Upper lobe of left lung (tissue), 6 donors: ENCODE results near the gene STK11IP. TPM values are rescaled to one million over a fixed set of nuclear protein-coding genes. Genes with fewer than 3 reads are reported as not detected.

Experiments
- ATAC-seq, 2 donors: fragments of 200-7000 bp; cut with Tn5 transposase; one replicate each; pipeline ENCODE4 v1.9.1; 2022; ENCODE audit warnings: mild to moderate bottlenecking in 2 of 2, moderate library complexity in 2 of 2; ENCODE audit not compliant: low FRiP score in 2 of 2
- DNase-seq, 2 donors: peaks; one replicate each; pipeline ENCODE4 v3.0.0-alpha.2; 2019 to 2020
- H3K27ac ChIP-seq, 4 donors: fragments of 200-600 bp; sonication (generic); one replicate each; pipeline ENCODE4 v1.5.1; 2016 to 2019
- H3K27me3 ChIP-seq, 4 donors: fragments of 200-600 bp; sonication (generic); one replicate each; pipeline ENCODE4 v1.5.1; 2017 to 2019
- H3K36me3 ChIP-seq, 4 donors: fragments of 200-600 bp; sonication (generic); one replicate each; pipeline ENCODE4 v1.5.1; 2016 to 2019
- H3K4me1 ChIP-seq, 4 donors: fragments of 200-600 bp; sonication (generic); one replicate each; pipeline ENCODE4 v1.5.1; 2018 to 2019
- H3K4me3 ChIP-seq, 4 donors: fragments of 200-600 bp; sonication (generic); one replicate each; pipeline ENCODE4 v1.5.1; 2017 to 2019; ENCODE audit warnings: mild to moderate bottlenecking in 2 of 4, moderate library complexity in 1 of 4
- H3K9me3 ChIP-seq, 4 donors: fragments of 200-600 bp; sonication (generic); one replicate each; pipeline ENCODE4 v1.5.1; 2018 to 2019
- CTCF ChIP-seq, 6 experiments: fragments of 450-650 bp in 4 of 6; fragments of 200-600 bp in 2 of 6; sonication (generic) in 2 of 6; IDR thresholded peaks; one replicate each; pipeline ENCODE4 v1.5.1; 2016 to 2019; ENCODE audit warnings: antibody characterized with exemption in 6 of 6
- EP300 ChIP-seq, 4 donors: sonication (generic); formaldehyde crosslinking; IDR thresholded peaks; one replicate each; pipeline ENCODE4 v1.5.1; 2017; ENCODE audit warnings: antibody characterized with exemption in 4 of 4, control low read depth in 2 of 4
- POLR2A ChIP-seq, 4 donors: fragments of 450-650 bp; IDR thresholded peaks; one replicate each; pipeline ENCODE4 v1.5.1; 2016 to 2017; ENCODE audit warnings: antibody characterized with exemption in 4 of 4, mild to moderate bottlenecking in 2 of 4
- POLR2AphosphoS5 ChIP-seq, 2 donors: sonication (generic); formaldehyde crosslinking; IDR thresholded peaks; one replicate each; pipeline ENCODE4 v1.5.1; 2017; ENCODE audit warnings: antibody characterized with exemption in 2 of 2
- WGBS, 2 donors: methylation state at CpG; one replicate each; pipeline ENCODE4 v1.1.5; 2017 to 2018; 5-methylcytosine and 5-hydroxymethylcytosine counted together
- total RNA-seq, 6 donors: library from RNA; depleted of rRNA in 4 of 6; stranded (reverse); fragments of >200 nt in 4 of 6; gene quantifications; one replicate each; pipeline versions ENCODE4 v1.1.0 to v1.2.1, GENCODE V29; 2016 to 2021
- donor health status: DM: no; HTN: no; CAD: no; lungs with moderate emphysema.
- donor health status: DM: no; HTN: yes; CAD: no; lungs with severe emphysema.

STK11IP gene
- total RNA-seq, 6 donors from 2014 or later: 16.0 to 77.5 (median 35.6) TPM

GRCh38 chr2:219551441-219552381, 45.9 kb upstream of the STK11IP start:
- peak overlapping the region; percentile 46 to 78 (median 56) for H3K4me3 ChIP-seq
- no peaks in the 10 kb centered on the region for H3K36me3 ChIP-seq
- H3K9me3 ChIP-seq: no peaks in the 10 kb centered on the region
- peak; percentile 40 to 77 for DNase-seq
- H3K27ac ChIP-seq: peak overlapping the region in 1 of 4 donors; percentile 32
- TF ChIP-seq CTCF (IDR thresholded peaks at IDR 0.05): no peak
- TF ChIP-seq EP300 (IDR thresholded peaks at IDR 0.05): no peak
- no peak for TF ChIP-seq POLR2A (IDR thresholded peaks at IDR 0.05)
- TF ChIP-seq POLR2AphosphoS5 (IDR thresholded peaks at IDR 0.05): no peak
- WGBS, 2 donors: 10 to 12% methylated on average over 16 to 29 of the region's 54 CpGs
- peaks cover 0 to 15% (median 7%) of the 10 kb centered on the region in 4 donors for H3K27me3 ChIP-seq
- ATAC-seq: peak in 1 of 2 donors; percentile 0
- H3K4me1 ChIP-seq: peaks cover 18 to 23% (median 19%) of the 10 kb centered on the region in 4 donors

GRCh38 chr2:219552382-219553167, 45.1 kb upstream of the STK11IP start:
- WGBS, 2 donors: 8% methylated on average over 8 of the region's 99 CpGs; no CpG with 5 or more reads in 1 of the 2 donors
- peaks cover 18 to 23% (median 19%) of the 10 kb centered on the region in 4 donors for H3K4me1 ChIP-seq
- H3K4me3 ChIP-seq: peak overlapping the region; percentile 46 to 78 (median 56)
- H3K9me3 ChIP-seq: no peaks in the 10 kb centered on the region
- peaks cover 0 to 15% (median 7%) of the 10 kb centered on the region in 4 donors for H3K27me3 ChIP-seq
- TF ChIP-seq CTCF (IDR thresholded peaks at IDR 0.05) (no peak), POLR2A (IDR thresholded peaks at IDR 0.05) (no peak), POLR2AphosphoS5 (IDR thresholded peaks at IDR 0.05) (no peak), EP300 (IDR thresholded peaks at IDR 0.05) (no peak)
- ATAC-seq (peak; percentile 86 to 96), DNase-seq (peak; percentile 83 to 97)
- peak overlapping the region in 1 of 4 donors; percentile 32 for H3K27ac ChIP-seq
- no peaks in the 10 kb centered on the region for H3K36me3 ChIP-seq

GRCh38 chr2:219553168-219553417, 44.6 kb upstream of the STK11IP start:
- peaks cover 18 to 23% (median 19%) of the 10 kb centered on the region in 4 donors for H3K4me1 ChIP-seq
- DNase-seq (no peak), ATAC-seq (no peak)
- H3K27ac ChIP-seq: no peak overlapping the region
- H3K27me3 ChIP-seq: peaks cover 0 to 15% (median 7%) of the 10 kb centered on the region in 4 donors
- no peaks in the 10 kb centered on the region for H3K9me3 ChIP-seq
- H3K4me3 ChIP-seq: peak overlapping the region in 3 of 4 donors; percentile 50 to 78 (median 62)
- no peak for TF ChIP-seq POLR2A (IDR thresholded peaks at IDR 0.05)
- TF ChIP-seq EP300 (IDR thresholded peaks at IDR 0.05): no peak
- TF ChIP-seq CTCF (IDR thresholded peaks at IDR 0.05): no peak
- TF ChIP-seq POLR2AphosphoS5 (IDR thresholded peaks at IDR 0.05): no peak
- 32 to 37% methylated on average over 6 to 7 of the region's 7 CpGs for WGBS, 2 donors
- H3K36me3 ChIP-seq: no peaks in the 10 kb centered on the region

GRCh38 chr2:219553463-219553963, 44.1 kb upstream of the STK11IP start:
- WGBS, 2 donors: 81% methylated on average over 11 to 12 of the region's 12 CpGs
- Histone ChIP-seq H3K4me1 (peaks cover 18 to 23% (median 19%) of the 10 kb centered on the region in 4 donors), H3K27ac (no peak overlapping the region), H3K4me3 (no peak overlapping the region), H3K27me3 (peaks cover 0 to 15% (median 7%) of the 10 kb centered on the region in 4 donors), H3K9me3 (no peaks in the 10 kb centered on the region), H3K36me3 (no peaks in the 10 kb centered on the region)
- DNase-seq (no peak), ATAC-seq (no peak)
- TF ChIP-seq POLR2AphosphoS5 (IDR thresholded peaks at IDR 0.05) (no peak), CTCF (IDR thresholded peaks at IDR 0.05) (no peak), EP300 (IDR thresholded peaks at IDR 0.05) (no peak), POLR2A (IDR thresholded peaks at IDR 0.05) (no peak)
